ENCODE measurements around the gene NEO1. TPM values are rescaled to one million over a fixed set of nuclear protein-coding genes. Genes with fewer than 3 reads are reported as not detected.

The NEO1 gene
- total RNA-seq, 4 donors from 2014 or later: 12.7 to 30.5 (median 16.4) TPM

DNA sequence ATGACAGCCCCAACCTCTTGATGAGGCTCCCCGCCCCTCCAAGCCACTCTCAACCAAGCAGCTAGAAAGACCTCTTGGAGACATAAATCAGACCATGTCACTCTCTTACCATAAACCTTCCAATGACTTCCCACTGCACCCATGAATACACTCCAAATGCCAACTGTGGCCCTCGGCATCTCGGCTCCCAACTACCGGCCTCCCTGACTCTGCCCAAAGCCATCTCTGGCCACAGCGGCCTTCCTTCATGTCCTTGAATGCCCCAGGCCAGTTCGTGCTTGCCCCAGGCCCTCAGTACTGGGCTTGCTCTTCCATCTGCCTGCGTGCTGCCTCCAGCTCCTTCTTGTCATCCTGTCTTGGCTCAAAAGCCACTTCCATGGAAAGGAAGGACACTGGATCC is 284.5 kb downstream of the NEO1 start:
- TF ChIP-seq, protein P1, sequence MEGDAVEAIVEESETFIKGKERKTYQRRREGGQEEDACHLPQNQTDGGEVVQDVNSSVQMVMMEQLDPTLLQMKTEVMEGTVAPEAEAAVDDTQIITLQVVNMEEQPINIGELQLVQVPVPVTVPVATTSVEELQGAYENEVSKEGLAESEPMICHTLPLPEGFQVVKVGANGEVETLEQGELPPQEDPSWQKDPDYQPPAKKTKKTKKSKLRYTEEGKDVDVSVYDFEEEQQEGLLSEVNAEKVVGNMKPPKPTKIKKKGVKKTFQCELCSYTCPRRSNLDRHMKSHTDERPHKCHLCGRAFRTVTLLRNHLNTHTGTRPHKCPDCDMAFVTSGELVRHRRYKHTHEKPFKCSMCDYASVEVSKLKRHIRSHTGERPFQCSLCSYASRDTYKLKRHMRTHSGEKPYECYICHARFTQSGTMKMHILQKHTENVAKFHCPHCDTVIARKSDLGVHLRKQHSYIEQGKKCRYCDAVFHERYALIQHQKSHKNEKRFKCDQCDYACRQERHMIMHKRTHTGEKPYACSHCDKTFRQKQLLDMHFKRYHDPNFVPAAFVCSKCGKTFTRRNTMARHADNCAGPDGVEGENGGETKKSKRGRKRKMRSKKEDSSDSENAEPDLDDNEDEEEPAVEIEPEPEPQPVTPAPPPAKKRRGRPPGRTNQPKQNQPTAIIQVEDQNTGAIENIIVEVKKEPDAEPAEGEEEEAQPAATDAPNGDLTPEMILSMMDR (IDR thresholded peaks at IDR 0.05; ENCODE audit: low read depth): no peak

DNA sequence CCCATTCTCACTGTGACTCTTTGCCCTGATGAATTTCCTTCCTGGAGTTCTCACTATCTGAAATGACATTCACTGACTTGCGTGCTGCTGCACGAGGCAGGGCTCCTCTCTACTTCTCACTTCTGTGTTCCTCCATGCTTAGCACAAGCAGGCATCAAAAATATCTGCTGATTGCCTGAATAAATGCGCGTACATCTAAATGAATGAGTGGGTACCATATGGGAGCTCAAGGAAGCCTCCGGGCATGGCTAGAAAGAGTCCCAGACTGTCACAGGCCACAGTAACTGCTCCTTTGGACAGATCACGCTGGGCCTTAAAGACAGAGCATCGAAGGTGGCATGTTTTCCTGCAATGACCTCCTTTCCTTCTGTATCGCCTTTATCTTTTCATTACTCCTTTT is 284.9 kb downstream of the NEO1 start:
- TF ChIP-seq, protein P1 (IDR thresholded peaks at IDR 0.05; ENCODE audit: low read depth): no peak

DNA sequence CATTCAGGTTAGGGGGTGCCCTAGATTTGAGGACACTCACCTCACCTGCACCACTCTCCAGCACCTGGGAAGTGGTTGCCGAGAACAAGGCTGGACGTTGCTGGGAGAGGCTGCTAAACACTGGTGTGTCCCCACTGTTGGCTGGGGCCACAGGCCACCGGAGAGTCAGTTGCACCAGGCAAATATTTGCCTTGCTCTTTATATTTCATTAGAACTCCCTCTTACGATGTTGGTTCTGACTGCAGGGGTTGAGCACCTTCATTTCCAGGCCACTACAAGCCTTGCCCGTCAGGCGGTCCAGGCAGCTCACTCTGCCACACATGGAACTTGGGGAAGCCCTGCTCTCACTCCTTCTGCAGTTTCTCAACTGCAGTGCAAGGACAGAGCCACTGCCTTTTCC is 285.8 kb downstream of the NEO1 start:
- TF ChIP-seq, protein P1 (IDR thresholded peaks at IDR 0.05; ENCODE audit: low read depth): no peak

DNA sequence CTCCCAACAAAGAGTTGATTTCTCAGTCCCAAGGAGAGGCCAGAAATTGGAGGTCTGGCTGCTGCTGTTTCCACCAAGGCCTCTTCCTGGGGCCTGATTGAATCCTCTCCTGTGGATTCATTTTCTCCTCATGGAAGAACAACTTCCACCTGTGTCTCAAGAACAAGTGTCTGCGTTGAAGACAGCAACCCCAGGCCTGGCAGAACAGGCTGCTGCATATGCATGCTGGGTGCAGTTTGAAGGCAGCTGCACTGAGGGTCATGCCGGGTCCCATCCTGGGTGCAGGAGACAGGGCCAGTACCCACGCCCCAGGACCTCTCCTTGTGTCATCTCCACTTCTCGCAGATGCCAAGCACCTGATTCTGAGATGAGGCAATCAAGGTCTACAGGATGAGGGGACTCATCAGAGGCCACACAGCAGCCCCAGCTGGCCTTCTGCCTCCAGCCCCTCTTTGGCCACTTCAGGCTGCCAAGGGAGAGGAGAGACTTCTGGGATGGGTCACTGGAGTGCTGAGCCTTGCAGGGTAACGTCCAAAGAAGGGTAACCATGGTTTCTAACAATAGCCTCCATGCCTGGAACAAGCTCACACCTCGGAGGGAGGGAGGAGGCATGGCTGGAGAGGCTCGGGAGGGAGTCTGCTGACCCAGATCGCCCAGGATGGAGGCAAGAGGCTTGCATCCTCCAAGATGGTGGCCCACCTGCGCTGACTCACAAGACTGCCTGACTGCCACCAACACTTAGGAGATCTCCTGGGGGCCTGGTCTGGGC is 286.5 kb downstream of the NEO1 start:
- TF ChIP-seq, protein P1 (IDR thresholded peaks at IDR 0.05; ENCODE audit: low read depth): no peak

DNA sequence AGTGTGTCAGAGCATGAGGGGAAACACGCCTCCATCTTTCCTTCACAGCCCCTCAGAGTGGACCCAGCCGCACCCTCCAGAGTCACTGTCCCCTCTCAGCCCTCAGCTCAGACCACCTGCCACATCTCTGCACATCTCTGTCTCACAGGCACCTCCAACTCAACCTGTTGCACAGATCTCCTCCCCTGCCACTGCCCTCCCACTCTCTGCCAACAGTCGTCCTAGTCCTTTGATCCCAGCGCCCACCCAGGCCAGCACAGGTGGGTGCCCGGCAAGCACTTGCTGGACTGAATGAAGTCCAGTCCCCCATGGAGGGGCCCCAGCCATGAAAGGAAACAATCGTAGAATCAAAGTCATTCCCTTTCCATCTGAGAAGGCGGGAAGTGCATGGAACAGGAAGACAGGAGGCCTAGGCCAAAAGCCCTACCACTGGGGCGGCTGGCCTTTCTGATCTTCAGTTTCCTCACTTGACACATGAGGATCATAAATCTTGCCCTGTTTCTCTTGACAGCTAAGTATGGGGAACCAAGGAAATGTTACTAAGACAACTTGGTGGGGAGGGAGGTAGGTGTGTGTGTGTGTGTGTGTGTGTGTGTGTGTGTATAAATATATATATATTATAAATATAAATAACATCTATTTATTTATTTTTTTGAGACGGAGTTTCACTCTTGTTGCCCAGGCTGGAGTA is 288.4 kb downstream of the NEO1 start:
- TF ChIP-seq, protein P1 (IDR thresholded peaks at IDR 0.05; ENCODE audit: low read depth): no peak

DNA sequence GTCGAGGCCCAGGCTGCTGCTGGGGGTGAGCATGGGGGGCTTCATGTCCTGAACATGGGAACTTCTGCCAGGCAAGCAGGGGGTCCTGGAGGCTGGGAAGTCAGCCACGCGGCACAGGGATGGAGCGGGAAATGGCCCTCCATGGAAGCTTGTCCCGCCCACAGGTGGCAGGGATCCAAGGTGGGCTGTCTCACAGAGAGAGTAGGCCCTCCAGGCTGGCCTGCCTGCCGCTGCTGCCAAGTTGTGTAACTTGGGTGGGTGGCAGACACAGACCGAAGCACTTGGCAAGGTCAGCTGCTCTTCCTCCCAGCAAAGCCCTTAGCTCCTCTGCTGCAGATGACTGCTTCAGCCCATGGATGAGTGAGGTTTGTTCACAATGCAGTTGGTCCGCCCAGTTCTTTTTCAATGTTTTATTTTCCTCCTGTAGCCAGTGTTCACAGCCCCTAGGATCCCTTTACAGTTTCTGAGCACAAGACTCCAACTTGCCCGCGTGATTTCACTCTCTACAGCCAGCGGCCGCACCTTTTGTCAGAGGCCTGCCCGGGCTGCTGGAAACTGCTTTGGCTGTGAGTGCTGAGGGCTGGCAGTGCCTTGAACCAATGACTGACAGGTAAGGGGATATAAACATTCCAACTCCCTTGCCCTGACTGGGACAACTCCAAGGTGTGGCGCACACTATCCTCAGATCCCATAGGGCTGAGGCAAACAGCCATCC is 289.8 kb downstream of the NEO1 start:
- TF ChIP-seq, protein P1 (IDR thresholded peaks at IDR 0.05; ENCODE audit: low read depth): no peak

DNA sequence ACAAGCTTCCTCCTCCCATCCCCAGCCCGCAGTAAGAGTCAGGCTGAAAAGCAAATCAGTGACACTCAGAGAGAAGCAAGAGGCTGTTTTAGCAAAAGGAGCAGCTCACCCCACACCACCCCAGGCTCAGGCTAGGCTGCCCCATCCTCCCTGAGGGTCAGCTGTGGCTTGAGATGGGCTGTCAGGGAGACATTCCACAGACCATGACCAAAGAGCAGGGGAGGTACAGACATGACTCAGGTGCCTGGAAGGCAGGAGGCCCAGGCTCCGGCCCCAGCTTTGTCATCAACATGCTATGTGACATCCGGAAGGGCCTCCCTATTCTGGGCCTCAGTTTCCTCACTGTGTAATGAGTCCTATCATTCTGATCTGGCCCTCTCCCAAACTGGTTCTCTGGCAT is 291.8 kb downstream of the NEO1 start:
- TF ChIP-seq, protein P1 (IDR thresholded peaks at IDR 0.05; ENCODE audit: low read depth): no peak

Measured in subcutaneous adipose tissue (tissue), 4 donors.